ENCODE measurements around the gene THBS3. TPM values are rescaled to one million over a fixed set of nuclear protein-coding genes. Genes with fewer than 3 reads are reported as not detected.
"Not testable (repeated sequence)": the region's sequence is repeated elsewhere in the genome, so short reads cannot be mapped to it uniquely, and the experiment has no call there.

Gene THBS3
- total RNA-seq, 2 donors from 2014 or later = 17.9 to 18.6 TPM

DNA sequence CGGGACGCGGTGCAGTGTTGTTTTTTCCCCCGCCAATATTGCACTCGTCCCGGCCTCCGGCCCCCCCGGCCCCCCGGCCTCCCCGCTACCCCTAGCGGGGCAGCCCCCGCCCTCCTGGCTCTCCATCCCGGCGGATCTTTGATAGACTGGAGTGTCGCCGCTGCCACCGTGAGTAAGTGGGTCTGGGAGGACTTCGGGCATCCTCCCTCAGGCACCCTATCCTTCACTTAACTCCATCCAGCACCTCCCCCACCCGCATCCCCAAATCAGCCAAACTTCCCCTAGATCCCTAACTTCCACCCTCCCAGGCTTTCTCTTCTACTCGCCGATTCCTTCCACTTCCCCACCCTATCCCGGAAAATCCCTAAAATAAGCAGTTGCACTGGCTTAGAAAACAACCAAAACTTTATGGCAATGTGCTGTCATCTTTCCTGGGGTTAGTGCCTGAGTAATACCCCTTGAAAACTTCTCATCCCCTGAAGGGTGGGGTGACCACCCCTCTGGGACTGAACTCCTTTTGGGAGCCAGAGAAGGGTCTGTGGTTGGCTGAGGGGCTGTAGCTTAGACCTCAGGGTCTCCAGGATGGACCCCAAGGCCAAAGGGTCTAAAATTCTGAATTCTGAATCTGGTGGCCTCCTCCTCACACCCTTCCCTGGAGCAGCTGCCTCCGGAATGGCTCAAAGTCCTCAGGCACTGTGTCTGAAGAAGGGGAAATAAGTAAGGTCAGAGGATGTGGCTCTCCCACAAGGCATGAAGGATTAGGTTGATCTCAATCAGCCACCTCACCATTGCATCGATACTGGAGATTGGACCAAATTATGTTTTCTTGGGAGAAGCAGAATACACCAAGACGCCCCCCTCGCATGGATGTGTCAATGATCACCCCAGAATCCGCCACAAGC, 12.2 kb downstream of the THBS3 start:
- no peak for ATAC-seq
- DNase-seq = peak; percentile 10
- intact Hi-C loops (cut with DNase I) = no loop called here

DNA sequence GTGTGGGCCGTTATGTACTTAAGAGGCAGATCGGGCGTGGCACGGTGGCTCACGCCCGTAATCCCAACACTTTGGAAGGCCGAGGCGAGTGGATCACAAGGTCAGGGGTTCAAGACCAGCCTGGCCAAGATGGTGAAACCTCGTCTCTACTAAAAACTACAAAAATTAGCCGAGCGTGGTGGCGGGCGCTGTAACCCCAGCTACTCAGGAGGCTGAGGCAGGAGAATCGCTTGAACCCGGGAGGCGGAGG, 13.8 kb downstream of the THBS3 start:
- intact Hi-C loops (cut with DNase I); DNase-seq; ATAC-seq: not testable (repeated sequence)

DNA sequence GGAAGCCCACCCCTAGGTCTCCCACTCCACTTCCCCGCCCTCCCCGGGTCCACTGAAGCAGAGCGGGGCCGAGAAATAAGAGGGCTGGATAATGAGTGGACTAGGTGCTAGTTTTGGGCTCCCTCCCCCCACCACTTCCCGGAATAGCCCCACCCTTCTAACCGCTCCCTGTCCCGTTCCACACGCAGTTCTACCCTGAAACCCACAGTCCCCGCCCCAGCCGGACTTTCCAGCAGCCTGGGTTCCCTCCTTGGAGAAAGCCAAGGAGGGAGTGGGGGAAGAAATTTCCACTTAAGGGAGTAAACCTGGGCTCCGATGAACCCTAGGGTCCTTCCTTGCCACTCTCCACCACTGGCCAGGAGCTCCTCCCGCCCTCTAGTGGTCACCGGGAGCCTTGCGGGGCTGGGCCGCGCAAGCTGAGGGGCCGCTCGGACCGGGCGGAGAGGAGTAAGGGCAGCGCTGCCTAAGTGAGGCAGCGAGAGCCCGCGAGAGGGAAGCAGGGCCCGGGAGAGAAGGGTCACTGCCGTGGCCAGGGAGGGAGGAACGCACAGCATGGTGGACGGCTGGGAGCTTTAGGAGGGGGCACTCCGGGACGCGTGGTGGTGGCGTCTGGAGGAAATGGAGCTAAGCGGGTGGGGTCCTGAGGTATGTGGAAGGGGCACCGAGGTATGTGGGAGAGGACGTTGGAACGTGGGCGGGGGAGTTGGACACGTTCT, 14.3 kb downstream of the THBS3 start:
- peak; percentile 94 for DNase-seq
- intact Hi-C loops (cut with DNase I) = no loop called here
- ATAC-seq = peak; percentile 86 to 87

DNA sequence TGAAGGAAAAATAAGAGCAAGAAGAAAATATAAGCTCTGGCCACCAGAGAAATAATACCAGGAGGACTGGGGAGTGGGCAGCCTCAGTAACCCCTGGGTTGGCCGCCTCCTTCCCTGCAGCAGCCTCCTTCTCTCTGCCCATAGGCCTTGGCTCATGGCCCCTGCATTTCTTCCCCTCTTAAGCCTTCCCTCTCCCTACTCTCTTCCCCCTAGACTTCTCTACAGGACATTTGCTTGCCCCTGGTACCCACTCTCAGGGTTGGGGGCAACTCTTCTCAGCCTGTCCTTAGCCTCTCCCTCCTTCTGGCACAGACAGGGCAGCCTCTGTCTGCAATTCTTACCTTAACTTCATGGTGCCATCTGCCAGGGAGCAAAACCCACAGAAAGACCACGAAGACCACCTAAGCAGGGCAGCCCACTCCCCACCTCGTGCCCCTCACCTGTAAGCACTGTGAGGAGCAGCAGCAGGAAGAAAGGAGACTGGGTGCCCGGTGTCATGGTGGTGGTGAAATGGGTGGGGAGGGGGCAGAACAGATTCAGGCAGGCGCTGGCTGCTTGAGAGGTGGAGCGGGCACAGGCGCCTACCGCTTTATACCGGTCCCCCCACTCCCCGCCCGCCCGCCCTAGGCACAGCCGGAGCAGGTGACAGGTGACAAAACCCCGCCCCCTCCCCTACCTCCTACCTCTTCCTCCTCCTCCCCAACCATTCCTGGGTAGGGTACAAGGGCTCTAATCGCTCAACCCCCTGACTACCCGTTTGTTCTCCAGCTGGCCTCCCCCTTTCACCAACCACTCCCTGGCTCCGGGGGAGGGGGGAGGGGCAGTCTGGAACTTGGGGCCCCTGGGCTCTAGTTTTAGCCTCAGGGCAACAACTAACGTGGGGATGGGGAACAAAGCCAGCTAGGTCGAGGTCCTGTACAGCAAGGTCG, 15.1 kb downstream of the THBS3 start:
- peak; percentile 18 for DNase-seq

DNA sequence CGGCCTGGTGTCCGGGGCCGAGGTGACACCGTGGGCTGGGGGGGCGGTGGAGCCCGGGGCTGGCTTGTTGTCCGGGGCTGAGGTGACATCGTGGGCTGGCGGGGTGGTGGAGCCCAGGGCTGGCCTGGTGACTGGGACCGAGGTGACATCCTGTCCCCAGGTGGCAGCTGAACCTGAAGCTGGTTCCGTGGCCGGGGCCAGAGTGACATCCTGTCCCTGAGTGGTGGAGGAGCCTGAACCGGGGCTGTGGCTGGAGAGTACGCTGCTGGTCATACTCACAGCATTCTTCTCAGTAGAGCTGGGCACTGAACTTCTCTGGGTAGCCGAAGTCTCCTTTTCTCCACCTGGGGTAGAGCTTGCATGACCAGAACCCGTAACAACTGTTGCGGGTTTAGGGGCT, 15.8 kb downstream of the THBS3 start:
- intact Hi-C loops (cut with DNase I) = no loop called here
- ATAC-seq (no peak), DNase-seq (peak; percentile 30)

More for the DNA sequence above, 15.1 kb downstream of the THBS3 start:
- intact Hi-C loops (cut with DNase I) = no loop called here
- ATAC-seq = peak in 1 of 2 donors; percentile 5

DNA sequence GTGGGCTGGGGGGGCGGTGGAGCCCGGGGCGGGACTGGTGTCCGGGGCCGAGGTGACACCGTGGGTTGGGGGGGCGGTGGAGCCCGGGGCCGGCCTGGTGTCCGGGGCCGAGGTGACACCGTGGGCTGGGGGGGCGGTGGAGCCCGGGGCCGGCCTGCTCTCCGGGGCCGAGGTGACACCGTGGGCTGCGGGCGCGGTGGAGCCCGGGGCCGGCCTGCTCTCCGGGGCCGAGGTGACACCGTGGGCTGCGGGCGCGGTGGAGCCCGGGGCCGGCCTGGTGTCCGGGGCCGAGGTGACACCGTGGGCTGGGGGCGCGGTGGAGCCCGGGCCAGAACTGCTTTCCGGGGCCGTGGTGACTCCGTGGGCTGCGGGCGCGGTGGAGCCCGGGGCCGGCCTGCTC, 17.8 kb downstream of the THBS3 start:
- ATAC-seq; intact Hi-C loops (cut with DNase I): not testable (repeated sequence)
- peak; percentile 15 for DNase-seq

DNA sequence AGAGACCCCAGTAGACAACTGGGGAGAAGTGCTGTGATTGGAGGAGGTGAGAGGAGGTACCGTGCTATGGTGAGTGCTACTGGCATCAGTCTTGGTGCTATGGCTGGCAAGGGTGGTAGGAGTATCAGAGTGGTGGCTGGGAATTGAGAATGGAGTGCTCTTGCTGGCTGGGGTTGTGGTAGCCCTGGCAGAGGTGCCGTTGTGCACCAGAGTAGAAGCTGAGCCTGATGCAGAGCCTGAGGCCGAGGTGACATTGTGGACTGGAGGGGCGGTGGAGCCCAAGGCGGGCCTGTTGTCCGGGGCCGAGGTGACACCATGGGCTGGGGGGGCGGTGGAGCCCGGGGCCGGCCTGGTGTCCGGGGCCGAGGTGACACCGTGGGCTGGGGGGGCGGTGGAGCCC, 19.4 kb downstream of the THBS3 start:
- no peak for ATAC-seq
- intact Hi-C loops (cut with DNase I) = no loop called here
- DNase-seq = peak; percentile 13

DNA sequence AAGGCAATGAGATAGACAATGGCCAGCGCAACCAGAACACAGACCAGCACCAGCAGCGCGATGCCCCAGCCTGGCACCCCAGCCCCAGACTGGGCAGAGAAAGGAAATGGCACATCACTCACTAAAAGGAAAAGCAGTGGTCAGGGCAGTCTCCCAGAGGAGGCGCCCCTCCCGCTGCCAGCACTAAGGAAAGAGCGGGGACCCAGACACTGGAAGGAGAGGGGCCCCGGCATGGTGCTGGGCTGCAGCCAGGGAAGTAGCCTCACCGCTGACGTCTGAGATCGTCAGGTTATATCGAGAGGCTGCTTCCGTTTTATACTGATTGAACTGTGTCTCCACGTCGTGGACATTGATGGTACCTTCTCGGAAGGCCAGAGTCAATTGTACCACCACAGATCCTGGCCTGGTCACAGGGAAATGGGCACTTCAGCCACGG, 20.2 kb downstream of the THBS3 start:
- DNase-seq (peak; percentile 13), ATAC-seq (no peak)
- intact Hi-C loops (cut with DNase I) = no loop called here

DNA sequence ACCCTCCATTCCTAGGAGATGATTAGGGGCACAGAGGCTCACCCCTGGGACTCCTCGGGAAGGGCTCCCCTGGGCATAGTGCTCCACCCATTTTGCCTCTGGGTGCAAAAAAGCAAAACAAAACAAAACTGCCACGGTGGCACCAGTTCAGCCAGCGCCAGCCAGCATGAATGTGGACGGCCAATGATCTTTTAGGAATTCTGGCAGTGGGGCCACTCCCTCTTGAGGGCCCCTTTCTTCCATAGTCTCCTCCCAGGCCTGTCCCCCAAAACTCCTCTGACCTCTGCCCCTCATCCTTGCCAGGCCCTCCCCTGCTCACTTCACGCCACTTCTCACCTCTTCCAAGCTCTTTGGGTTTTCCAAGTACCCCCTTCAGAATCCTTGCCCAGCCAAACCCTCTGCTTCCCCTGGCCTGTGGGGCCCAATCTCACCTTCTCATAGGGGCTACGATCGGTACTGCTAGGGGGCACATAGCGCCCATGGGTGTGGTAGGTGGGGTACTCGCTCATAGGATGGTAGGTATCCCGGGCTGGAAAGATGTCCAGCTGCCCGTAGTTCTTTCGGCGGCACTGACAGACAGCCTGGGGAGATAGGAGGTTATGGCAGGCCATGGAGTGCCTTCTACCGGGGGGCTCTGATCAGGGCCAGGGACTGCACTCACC, 20.8 kb downstream of the THBS3 start:
- ATAC-seq = no peak
- peak; percentile 15 for DNase-seq
- intact Hi-C loops (cut with DNase I) = no loop called here

DNA sequence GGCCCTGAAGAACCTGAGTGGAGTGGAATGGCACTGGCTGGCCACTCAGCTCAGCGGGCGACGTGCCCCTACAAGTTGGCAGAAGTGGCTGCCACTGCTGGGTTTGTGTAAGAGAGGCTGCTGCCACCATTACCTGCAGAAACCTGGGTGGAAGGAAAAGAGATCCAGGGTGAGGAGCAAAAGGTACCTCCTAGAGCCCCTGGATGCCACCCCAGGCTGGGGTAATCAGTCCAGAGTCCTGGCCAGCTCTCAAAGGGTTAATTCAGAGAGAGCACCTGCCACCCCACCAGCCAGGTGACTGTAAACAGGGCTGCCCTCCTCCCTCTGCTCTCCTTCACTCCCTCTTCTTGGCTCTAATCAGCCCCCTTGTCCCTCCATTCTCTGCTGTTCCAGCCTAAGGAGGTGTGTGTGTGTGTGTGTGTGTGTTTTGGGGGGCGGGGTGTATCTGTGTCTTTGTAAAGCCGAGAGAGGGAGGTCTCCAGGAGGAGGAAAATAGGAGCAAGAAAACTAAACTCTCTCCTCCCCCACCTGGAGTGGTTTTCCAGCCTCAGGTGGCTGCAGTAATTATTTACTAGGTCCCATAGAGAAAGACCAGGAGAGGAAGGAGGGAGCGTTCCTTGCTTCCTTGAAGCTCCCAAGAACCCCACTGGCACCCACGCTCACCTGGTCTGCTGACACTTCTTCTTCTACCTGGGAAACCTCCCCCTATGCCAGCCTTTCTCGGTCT, 21.5 kb downstream of the THBS3 start:
- no peak for DNase-seq

DNA sequence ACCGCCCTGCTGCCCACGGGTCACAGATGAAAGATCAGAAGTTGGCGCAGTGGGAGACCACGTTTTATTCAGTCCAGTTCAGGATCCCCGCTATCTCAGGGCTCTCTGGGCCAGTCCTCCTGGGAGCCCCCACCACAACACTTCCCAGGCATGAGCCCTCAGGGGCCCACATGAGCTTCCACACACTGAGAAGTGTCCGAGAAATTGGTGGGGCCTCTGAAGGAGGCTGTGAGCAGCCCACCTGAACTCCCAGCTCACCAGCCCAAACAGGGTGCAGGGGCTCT, 22.0 kb downstream of the THBS3 start:
- DNase-seq (peak; percentile 10), ATAC-seq (no peak)
- intact Hi-C loops (cut with DNase I) = no loop called here

More for the DNA sequence above, 21.5 kb downstream of the THBS3 start:
- intact Hi-C loops (cut with DNase I) = no loop called here
- no peak for ATAC-seq

DNA sequence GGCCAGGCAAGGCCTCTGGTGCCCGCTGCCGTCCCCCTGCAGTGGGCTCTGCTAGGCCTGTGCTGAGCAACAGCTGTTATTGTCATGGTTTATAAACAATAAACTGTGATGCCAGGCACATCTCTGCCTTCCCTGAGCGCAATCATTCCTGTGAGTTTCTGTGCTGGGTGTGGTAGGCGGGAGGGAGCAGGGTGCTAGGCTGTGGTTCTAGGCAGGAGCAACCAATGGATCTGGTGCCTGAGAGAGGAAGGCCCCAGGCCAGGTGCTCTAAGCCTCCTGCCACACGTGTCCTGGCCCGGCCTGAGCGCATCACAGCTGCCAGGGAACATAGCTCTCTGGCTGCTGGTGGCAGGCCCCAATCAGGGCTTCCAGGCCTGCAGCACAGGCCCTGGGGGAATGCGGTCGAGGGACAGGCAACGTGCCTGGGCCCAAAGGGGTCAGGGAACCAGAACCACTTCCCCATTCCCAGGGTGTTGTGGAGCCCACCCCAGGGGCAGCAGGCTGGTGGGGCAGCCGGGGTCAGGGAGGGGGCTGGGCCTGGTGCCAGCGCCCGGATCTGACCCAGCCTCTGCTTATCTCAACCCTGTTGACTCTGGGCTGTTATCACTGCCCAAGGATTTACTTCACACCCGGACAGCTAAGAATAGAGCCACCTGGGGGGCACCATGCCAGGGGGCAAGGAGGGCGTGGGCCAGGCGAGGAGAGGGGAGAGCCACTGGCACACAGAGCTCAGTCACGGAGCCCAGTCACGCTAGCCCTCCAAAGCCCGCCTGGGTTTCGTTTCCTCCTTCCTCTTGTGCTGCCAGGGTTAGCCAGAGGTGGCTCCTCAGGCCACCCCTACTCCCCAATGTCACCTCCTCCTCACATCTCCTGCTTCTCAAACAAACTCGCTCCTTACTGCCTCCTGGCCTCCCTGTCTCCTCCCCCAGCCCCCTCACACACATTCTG, 22.6 kb downstream of the THBS3 start:
- DNase-seq (peak; percentile 55), ATAC-seq (peak; percentile 59 to 62)
- intact Hi-C loops (cut with DNase I) = no loop called here

DNA sequence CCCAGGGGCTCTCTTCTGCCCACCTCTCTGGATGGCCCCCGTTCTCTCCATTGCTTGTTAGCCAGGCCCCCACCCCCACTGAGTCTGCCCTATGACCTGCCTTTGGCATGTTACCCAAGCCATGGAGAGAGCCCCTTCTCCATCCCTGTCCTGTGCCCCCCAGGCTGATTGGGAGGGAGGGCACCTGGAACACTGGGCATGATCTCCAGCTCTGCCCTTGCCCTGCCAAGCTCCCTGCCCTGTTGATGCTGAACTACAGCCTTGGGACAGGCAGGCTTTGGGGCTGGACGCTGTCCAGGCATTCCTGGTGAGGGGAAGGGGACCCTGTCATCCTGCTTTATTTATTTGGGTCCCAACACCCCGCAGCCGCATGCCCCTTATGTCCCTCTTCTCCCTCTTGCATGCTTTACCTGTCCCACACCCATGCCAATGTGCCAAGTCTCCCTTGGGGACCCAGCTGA, 23.3 kb downstream of the THBS3 start:
- DNase-seq = peak; percentile 15
- no peak for ATAC-seq
- intact Hi-C loops (cut with DNase I) = no loop called here

DNA sequence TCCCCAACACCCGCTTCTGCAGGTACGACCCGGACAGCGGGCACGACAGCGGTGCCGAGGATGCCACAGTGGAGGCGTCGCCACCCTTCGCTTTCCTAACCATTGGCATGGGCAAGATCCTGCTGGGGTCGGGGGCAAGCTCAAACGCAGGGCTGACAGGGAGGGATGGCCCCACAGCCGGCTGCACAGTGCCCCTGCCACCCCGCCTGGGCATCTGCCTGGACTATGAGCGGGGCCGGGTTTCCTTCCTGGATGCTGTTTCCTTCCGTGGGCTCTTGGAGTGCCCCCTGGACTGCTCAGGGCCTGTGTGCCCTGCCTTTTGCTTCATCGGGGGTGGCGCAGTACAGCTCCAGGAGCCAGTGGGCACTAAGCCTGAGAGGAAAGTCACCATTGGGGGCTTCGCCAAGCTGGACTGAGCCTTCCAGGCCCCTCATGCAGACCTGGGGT, 23.9 kb downstream of the THBS3 start:
- DNase-seq (peak; percentile 16), ATAC-seq (no peak)
- intact Hi-C loops (cut with DNase I) = no loop called here

DNA sequence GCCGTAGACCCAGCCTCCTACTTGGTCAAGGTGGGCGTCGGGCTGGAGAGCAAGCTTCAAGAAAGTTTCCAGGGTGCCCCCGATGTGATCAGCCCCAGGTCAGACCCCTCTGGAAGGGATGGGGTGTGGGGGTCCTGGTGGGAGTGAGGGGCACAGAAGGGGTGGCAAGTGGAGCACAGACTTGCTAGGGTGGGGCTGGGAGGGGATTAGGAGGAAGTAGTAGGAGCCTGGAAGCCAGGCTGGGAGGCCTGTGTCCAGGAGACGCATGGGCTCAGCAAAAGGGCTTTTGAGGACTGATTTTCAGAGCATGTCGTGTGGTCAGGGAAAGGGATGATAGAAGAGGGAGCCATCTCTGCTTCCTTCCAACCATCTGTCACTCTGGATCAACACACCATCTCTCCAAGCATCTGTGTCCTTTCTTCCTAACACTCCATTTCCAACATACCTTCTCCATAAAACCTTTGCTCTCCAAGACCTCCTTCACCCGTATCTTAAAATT, 25.6 kb downstream of the THBS3 start:
- intact Hi-C loops (cut with DNase I) = no loop called here
- DNase-seq (no peak), ATAC-seq (no peak)

DNA sequence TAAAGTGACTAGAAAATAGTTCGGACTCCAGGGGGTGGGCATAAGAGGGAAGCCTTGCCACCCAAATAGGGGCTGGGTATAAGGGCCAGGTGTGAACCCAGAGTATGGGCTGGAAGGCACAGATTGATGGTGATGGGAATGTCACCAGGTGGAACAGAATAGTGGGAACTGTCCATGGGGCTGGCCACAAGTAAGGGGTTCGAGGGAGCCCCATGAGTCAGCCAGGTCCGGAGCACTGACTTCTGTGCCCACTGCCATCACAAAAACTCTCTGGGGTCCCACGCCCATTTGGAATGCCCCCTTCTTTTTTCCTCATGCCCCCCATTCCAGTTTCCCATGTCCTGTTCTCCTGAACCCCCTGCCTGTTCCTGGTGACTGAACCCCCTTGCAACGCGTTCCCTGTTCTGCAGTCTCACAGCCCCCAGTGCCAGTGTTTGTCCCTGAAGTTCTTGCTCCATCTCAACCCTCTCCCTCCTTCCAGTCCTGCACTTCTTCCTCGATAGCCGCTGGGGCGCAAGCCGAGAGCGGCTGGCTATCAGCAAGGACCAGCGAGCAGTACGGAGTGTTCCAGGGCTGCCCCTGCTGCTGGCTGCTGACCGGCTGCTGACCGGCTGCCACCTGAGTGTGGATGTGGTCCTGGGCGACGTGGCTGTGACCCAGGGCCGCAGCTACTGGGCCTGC, 26.2 kb downstream of the THBS3 start:
- intact Hi-C loops (cut with DNase I) = no loop called here

More for the DNA sequence above, 26.2 kb downstream of the THBS3 start:
- DNase-seq (peak; percentile 16), ATAC-seq (no peak)
